HepG2 (cell line): Measurements from ENCODE around the gene RUNX3. TPM values are rescaled to one million over a fixed set of nuclear protein-coding genes. Genes with fewer than 3 reads are reported as not detected.

Experiments
- BHLHE40 ChIP-seq: IDR thresholded peaks from 2 replicates; pipeline ENCODE4 v1.6.1; 2011; ENCODE audit warnings: low read length, improper control_type of control experiment
- HNRNPLL ChIP-seq: fragments of 200-400 bp; formaldehyde crosslinking; IDR thresholded peaks from 2 replicates; pipeline ENCODE4 v1.6.1; 2017; ENCODE audit warnings: mild to moderate bottlenecking, low read depth, low read length; ENCODE audit not compliant: poor library complexity, severe bottlenecking
- NFAT5 ChIP-seq: sonication (generic); formaldehyde crosslinking; IDR thresholded peaks from 2 replicates; pipeline ENCODE4 v1.4.0; 2020; ENCODE audit warnings: missing genetic modification reagents
- RBM22 ChIP-seq: fragments of 200-400 bp; formaldehyde crosslinking; optimal IDR thresholded peaks from 2 replicates; pipeline ENCODE3; 2017; ENCODE audit warnings: mild to moderate bottlenecking, low read length, moderate library complexity
- USF2 ChIP-seq, 2 experiments: sonication (generic) in 1 of 2; formaldehyde crosslinking in 1 of 2; IDR thresholded peaks; 2 replicates each; pipeline versions ENCODE4 v1.5.1 to v1.6.1; 2011 to 2020; ENCODE audit warnings: borderline replicate concordance in 1 of 2, low read depth in 1 of 2, low read length in 1 of 2, mild to moderate bottlenecking in 1 of 2, missing genetic modification reagents in 1 of 2, moderate library complexity in 1 of 2
- ZKSCAN1 ChIP-seq: fragments of 150-350 bp; IDR thresholded peaks from 2 replicates; pipeline ENCODE4 v1.6.1; 2014; ENCODE audit warnings: low read length
- ZNF121 ChIP-seq: sonication (generic); formaldehyde crosslinking; IDR thresholded peaks from 2 replicates; pipeline ENCODE4 v1.5.0; 2020; ENCODE audit warnings: mild to moderate bottlenecking, missing genetic modification reagents
- ZNF230 ChIP-seq: sonication (generic); formaldehyde crosslinking; IDR thresholded peaks from 2 replicates; pipeline ENCODE4 v1.4.0; 2020; ENCODE audit warnings: mild to moderate bottlenecking, missing genetic modification reagents
- ZNF543 ChIP-seq: sonication (generic); formaldehyde crosslinking; IDR thresholded peaks from 2 replicates; pipeline ENCODE4 v1.4.0; 2020; ENCODE audit warnings: mild to moderate bottlenecking, missing genetic modification reagents
- ZNF614 ChIP-seq: IDR thresholded peaks from 2 replicates; pipeline ENCODE4 v1.6.1; 2018; ENCODE audit warnings: missing biosample characterization, missing genetic modification reagents, inconsistent platforms, borderline replicate concordance
- ZNF687 ChIP-seq: sonication (generic); formaldehyde crosslinking; IDR thresholded peaks from 2 replicates; pipeline ENCODE4 v1.5.1; 2020; ENCODE audit warnings: mild to moderate bottlenecking, missing genetic modification reagents, moderate library complexity
- ZNF777 ChIP-seq: sonication (generic); formaldehyde crosslinking; IDR thresholded peaks from 2 replicates; pipeline ENCODE4 v1.4.0; 2020; ENCODE audit warnings: missing genetic modification reagents
- polyA plus RNA-seq, 8 experiments: library from polyadenylated mRNA; depleted of rRNA in 3 of 8; stranded (reverse) in 7 of 8; unstranded in 1 of 8; fragments of >200 nt; fragmentation: Illumina TruSeq in 4 of 8; extraction: Trizol in 4 of 8; gene quantifications; 2 replicates each; pipeline versions ENCODE4 v1.2.1 to v1.2.3, GENCODE V29; 2011 to 2016; ENCODE audit warnings: low read depth in 4 of 8, missing spikeins in 1 of 8, mixed read lengths in 1 of 8; ENCODE audit not compliant: insufficient read depth in 1 of 8
- total RNA-seq, 5 experiments: library from RNA; depleted of rRNA; stranded (reverse); fragments of >200 nt; fragmentation: Illumina TruSeq; extraction: Trizol; gene quantifications; 2 replicates each; pipeline ENCODE4 v1.2.3, GENCODE V29; 2016; ENCODE audit warnings: low read depth in 1 of 5

The RUNX3 gene
- total and polyA plus RNA-seq, 2 of the 13 experiments (the other 11 are each of a cell fraction or from before 2014, with no cell fraction given) = 0.04 to 0.22 TPM

GRCh38 chr1:24929398-24930259 is 447 bp downstream of the RUNX3 start (continued):
- TF ChIP-seq USF2 (IDR thresholded peaks at IDR 0.05; ENCODE audit: low read depth, low read length) = no peak
- no peak for TF ChIP-seq USF2 (CRISPR knock-in tag; IDR thresholded peaks at IDR 0.05; ENCODE audit: borderline replicate concordance)
- TF ChIP-seq ZKSCAN1 = no peak
- no peak for TF ChIP-seq ZNF543 (CRISPR knock-in tag)
- no peak for TF ChIP-seq NFAT5 (CRISPR knock-in tag)
- no peak for TF ChIP-seq ZNF230 (CRISPR knock-in tag)
- TF ChIP-seq RBM22 = no peak
- TF ChIP-seq ZNF777 = peak; percentile 91
- no peak for TF ChIP-seq ZNF121
- no peak for TF ChIP-seq BHLHE40
- TF ChIP-seq ZNF687 (CRISPR knock-in tag) = peak; percentile 38; the same call in 1 of the 2 replicates
- no peak for TF ChIP-seq ZNF614
- peak; percentile 34 for TF ChIP-seq HNRNPLL
